ENCODE data around the gene CHKA. TPM values are rescaled to one million over a fixed set of nuclear protein-coding genes. Genes with fewer than 3 reads are reported as not detected.

CHKA gene
- total RNA-seq, 1 donor from 2014 or later: 8.7 TPM

DNA sequence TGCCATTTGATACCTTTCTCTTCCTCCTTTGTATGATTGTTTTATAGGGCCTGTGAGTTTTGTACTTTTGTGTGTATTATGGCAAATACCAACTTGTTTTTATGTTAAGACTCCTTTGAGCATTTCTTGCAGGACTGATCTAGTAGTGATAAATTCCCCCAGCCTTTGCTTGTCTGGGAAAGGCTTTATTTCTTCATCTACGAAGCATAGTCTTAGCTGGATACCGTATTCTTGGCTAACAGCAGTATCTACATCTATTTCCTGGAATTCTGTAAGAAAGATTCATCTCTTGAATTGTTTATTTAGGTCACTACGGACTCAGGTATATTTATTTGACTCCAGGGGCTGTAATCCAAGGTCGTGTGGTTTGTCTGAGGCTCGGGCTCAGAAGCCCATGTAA, 96.7 kb downstream of the CHKA start:
- H3K27ac ChIP-seq (replicated peaks): no peak overlapping the region
- intact Hi-C loops (cut with micrococcal nuclease): no loop called here
- H3K27me3 ChIP-seq (ENCODE audit: low read depth): no peaks in the 10 kb centered on the region
- TF ChIP-seq, protein P1, sequence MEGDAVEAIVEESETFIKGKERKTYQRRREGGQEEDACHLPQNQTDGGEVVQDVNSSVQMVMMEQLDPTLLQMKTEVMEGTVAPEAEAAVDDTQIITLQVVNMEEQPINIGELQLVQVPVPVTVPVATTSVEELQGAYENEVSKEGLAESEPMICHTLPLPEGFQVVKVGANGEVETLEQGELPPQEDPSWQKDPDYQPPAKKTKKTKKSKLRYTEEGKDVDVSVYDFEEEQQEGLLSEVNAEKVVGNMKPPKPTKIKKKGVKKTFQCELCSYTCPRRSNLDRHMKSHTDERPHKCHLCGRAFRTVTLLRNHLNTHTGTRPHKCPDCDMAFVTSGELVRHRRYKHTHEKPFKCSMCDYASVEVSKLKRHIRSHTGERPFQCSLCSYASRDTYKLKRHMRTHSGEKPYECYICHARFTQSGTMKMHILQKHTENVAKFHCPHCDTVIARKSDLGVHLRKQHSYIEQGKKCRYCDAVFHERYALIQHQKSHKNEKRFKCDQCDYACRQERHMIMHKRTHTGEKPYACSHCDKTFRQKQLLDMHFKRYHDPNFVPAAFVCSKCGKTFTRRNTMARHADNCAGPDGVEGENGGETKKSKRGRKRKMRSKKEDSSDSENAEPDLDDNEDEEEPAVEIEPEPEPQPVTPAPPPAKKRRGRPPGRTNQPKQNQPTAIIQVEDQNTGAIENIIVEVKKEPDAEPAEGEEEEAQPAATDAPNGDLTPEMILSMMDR (IDR thresholded peaks at IDR 0.05; ENCODE audit: borderline replicate concordance): no peak
- H3K9me3 ChIP-seq (replicated peaks): peaks cover 11% of the 10 kb centered on the region
- H3K4me1 ChIP-seq: peaks cover 3% of the 10 kb centered on the region
- no peak overlapping the region for H3K4me3 ChIP-seq
- no peak for DNase-seq
- peaks cover 5% of the 10 kb centered on the region for H3K36me3 ChIP-seq

DNA sequence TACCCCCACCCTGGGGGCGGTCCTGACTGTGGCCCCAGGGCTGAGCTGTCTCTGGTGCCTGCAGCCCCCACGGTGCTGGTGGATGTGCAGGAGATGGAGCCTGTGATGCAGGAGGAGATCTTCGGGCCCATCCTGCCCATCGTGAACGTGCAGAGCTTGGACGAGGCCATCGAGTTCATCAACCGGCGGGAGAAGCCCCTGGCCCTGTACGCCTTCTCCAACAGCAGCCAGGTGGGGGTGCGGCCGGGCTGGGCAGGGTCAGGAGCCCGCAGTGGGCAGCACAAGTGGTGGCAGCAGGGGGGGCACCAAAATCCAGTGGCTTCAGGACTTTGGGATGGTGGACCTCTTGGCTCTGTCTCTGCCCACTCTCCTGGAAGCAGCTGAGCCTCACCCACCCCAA, 98.7 kb downstream of the CHKA start:
- DNase-seq: no peak
- intact Hi-C loops (cut with micrococcal nuclease): no loop called here
- peaks cover 5% of the 10 kb centered on the region for H3K36me3 ChIP-seq

GRCh38 chr11:68021167-68021787, 99.9 kb downstream of the CHKA start:
- no peak overlapping the region for H3K4me3 ChIP-seq
- H3K27ac ChIP-seq (replicated peaks): no peak overlapping the region
- H3K9me3 ChIP-seq (replicated peaks): peaks cover 11% of the 10 kb centered on the region
- intact Hi-C loops (cut with micrococcal nuclease): no loop called here
- H3K27me3 ChIP-seq (ENCODE audit: low read depth): no peaks in the 10 kb centered on the region
- no peak for DNase-seq
- TF ChIP-seq, protein P1 (IDR thresholded peaks at IDR 0.05; ENCODE audit: borderline replicate concordance): peak; percentile 42
- peaks cover 5% of the 10 kb centered on the region for H3K36me3 ChIP-seq
- peaks cover 9% of the 10 kb centered on the region for H3K4me1 ChIP-seq

More for the DNA sequence above, 98.7 kb downstream of the CHKA start:
- Histone ChIP-seq H3K27me3 (ENCODE audit: low read depth) (no peaks in the 10 kb centered on the region), H3K4me1 (no peaks in the 10 kb centered on the region), H3K27ac (replicated peaks) (no peak overlapping the region), H3K9me3 (replicated peaks) (peaks cover 11% of the 10 kb centered on the region), H3K4me3 (no peak overlapping the region)
- TF ChIP-seq, protein P1 (IDR thresholded peaks at IDR 0.05; ENCODE audit: borderline replicate concordance): no peak

DNA sequence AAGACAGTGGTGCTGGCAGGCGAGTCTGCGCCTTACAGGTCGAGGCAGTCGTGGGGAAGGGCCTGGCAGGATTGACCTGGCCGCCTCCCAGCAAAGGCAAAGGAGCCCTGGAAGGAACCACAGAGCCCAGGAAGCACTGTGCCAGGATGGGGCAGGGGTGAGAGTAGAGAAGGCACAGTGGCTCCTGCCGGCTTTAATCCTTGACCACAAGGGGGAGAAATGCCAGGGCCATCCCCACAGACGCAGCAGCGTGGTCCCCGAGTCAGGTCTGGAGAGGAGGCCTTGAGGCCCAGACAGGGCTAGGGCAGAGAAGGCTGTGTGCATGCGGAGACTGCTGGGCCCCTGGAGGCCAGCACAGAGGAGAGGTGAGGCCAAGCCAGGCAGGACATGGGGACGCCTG, 100.6 kb downstream of the CHKA start:
- H3K27me3 ChIP-seq (ENCODE audit: low read depth): no peaks in the 10 kb centered on the region
- H3K9me3 ChIP-seq (replicated peaks): peaks cover 11% of the 10 kb centered on the region
- intact Hi-C loops (cut with micrococcal nuclease): no loop called here
- no peak for DNase-seq
- TF ChIP-seq, protein P1 (IDR thresholded peaks at IDR 0.05; ENCODE audit: borderline replicate concordance): peak; percentile 35
- peaks cover 9% of the 10 kb centered on the region for H3K4me1 ChIP-seq
- no peak overlapping the region for H3K4me3 ChIP-seq
- H3K36me3 ChIP-seq: peaks cover 5% of the 10 kb centered on the region
- no peak overlapping the region for H3K27ac ChIP-seq (replicated peaks)

DNA sequence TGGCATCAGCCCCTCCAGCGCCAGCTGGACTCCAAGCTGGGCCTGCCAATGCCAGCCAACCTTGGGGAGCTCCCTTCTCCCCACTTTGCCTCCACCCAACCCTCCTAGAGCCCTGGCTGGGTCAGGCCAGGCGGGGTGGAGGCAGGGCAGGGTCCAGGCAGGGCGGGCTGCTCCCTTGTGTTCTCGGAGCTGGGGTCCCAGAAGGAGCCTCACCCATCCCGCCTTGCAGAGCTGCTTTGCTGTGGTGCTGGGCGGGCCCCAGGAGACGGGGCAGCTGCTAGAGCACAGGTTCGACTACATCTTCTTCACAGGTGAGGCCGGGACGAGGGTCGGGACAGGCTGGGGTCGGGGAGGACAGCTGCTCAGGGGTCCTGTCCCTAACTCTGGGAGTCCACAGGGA, 101.7 kb downstream of the CHKA start:
- TF ChIP-seq, protein P1 (IDR thresholded peaks at IDR 0.05; ENCODE audit: borderline replicate concordance): no peak
- Histone ChIP-seq H3K4me3 (no peak overlapping the region), H3K27ac (replicated peaks) (no peak overlapping the region), H3K9me3 (replicated peaks) (peaks cover 4% of the 10 kb centered on the region), H3K4me1 (peaks cover 9% of the 10 kb centered on the region), H3K27me3 (ENCODE audit: low read depth) (no peaks in the 10 kb centered on the region), H3K36me3 (no peaks in the 10 kb centered on the region)
- intact Hi-C loops (cut with micrococcal nuclease): no loop called here
- DNase-seq: no peak

All from left ventricle myocardium inferior (tissue), 1 donor.